GM21528 (cell line): ENCODE measurements around the gene PCDHGA12.
"Not testable (repeated sequence)": the region's sequence is repeated elsewhere in the genome, so short reads cannot be mapped to it uniquely, and the experiment has no call there.

ENCODE experiments used
- ATAC-seq: cut with Tn5 transposase; IDR thresholded peaks from one replicate; pipeline ENCODE4 v1.9.1; 2021; ENCODE audit warnings: mild to moderate bottlenecking, moderate library complexity; ENCODE audit not compliant: unreplicated experiment, low FRiP score

The PCDHGA12 gene

GRCh38 chr5:141407790-141408505 is 22.4 kb upstream of the PCDHGA12 start, which contains the start of gene PCDHGB6:
TSS of gene PCDHGB6 (plus strand) at chr5:141408021. CDS start at chr5:141408203, 182 bp downstream.
- not testable (repeated sequence) for ATAC-seq

GRCh38 chr5:141409598-141410306 is 20.6 kb upstream of the PCDHGA12 start:
- no peak for ATAC-seq

GRCh38 chr5:141411575-141411974 is 18.7 kb upstream of the PCDHGA12 start:
- no peak for ATAC-seq

GRCh38 chr5:141412854-141413539 is 17.3 kb upstream of the PCDHGA12 start, which contains the start of gene PCDHGA10:
TSS of gene PCDHGA10 (plus strand) at chr5:141412987. CDS start at chr5:141413176, 189 bp downstream.
- peak; percentile 83 for ATAC-seq

- no peak for ATAC-seq
Observed at GRCh38 chr5:141413540-141414069, 16.7 kb upstream of the PCDHGA12 start.

- not testable (repeated sequence) for ATAC-seq
Observed at GRCh38 chr5:141414548-141415274, 15.6 kb upstream of the PCDHGA12 start.

- not testable (repeated sequence) for ATAC-seq
Observed at GRCh38 chr5:141415275-141415618, 15.1 kb upstream of the PCDHGA12 start.

- peak; percentile 64 for ATAC-seq
Observed at GRCh38 chr5:141417494-141418172, 12.7 kb upstream of the PCDHGA12 start, which contains the start of gene PCDHGB7. TSS of gene PCDHGB7 (plus strand) at chr5:141417677. CDS start at chr5:141417860, 183 bp downstream.

- no peak for ATAC-seq
Observed at GRCh38 chr5:141419074-141419880, 11.0 kb upstream of the PCDHGA12 start.

GRCh38 chr5:141420855-141421488 is 9.3 kb upstream of the PCDHGA12 start, which contains the start of gene PCDHGA11:
TSS of gene PCDHGA11 (plus strand) at chr5:141421051. CDS start at chr5:141421228, 177 bp downstream.
- ATAC-seq, result no peak

GRCh38 chr5:141421489-141421855 is 8.8 kb upstream of the PCDHGA12 start:
- no peak for ATAC-seq

- ATAC-seq, result no peak
Observed at GRCh38 chr5:141422742-141423291, 7.5 kb upstream of the PCDHGA12 start.

GRCh38 chr5:141427783-141428426 is 2.4 kb upstream of the PCDHGA12 start:
- no peak for ATAC-seq

GRCh38 chr5:141431286-141431685 is 979 bp downstream of the PCDHGA12 start:
- ATAC-seq, result no peak

GRCh38 chr5:141432308-141432707 is 2.0 kb downstream of the PCDHGA12 start:
- ATAC-seq, result not testable (repeated sequence)

GRCh38 chr5:141432726-141433125 is 2.4 kb downstream of the PCDHGA12 start:
- ATAC-seq, result not testable (repeated sequence)

- no peak for ATAC-seq
Observed at GRCh38 chr5:141434006-141434405, 3.7 kb downstream of the PCDHGA12 start.
